T-helper 1 cell treated with Interleukin-12 subunit alpha and Interleukin-12 subunit beta and Interleukin-4 antibody, amounts not matched to agents 30 μg/mL and 1 μg/mL, for 36 hours (primary cell): Measurements from ENCODE around the gene RNF113B.

Source experiments
- H3K27ac Mint-ChIP-seq: one replicate; pipeline ENCODE4 v1.8.0; 2021; ENCODE audit warnings: mild to moderate bottlenecking, mixed read lengths
- H3K27me3 Mint-ChIP-seq: one replicate; pipeline ENCODE4 v1.8.0; 2021; ENCODE audit warnings: low read depth, mixed read lengths
- H3K36me3 Mint-ChIP-seq: one replicate; pipeline ENCODE4 v1.8.0; 2021; ENCODE audit warnings: low read depth, mixed read lengths
- H3K4me1 Mint-ChIP-seq: one replicate; pipeline ENCODE4 v1.8.0; 2021; ENCODE audit warnings: low read depth, mixed read lengths
- H3K4me3 Mint-ChIP-seq: one replicate; pipeline ENCODE4 v1.8.0; 2021; ENCODE audit warnings: mild to moderate bottlenecking, moderate library complexity, mixed read lengths
- H3K9me3 Mint-ChIP-seq: one replicate; pipeline ENCODE4 v1.8.0; 2021; ENCODE audit warnings: mixed read lengths

The RNF113B gene

DNA sequence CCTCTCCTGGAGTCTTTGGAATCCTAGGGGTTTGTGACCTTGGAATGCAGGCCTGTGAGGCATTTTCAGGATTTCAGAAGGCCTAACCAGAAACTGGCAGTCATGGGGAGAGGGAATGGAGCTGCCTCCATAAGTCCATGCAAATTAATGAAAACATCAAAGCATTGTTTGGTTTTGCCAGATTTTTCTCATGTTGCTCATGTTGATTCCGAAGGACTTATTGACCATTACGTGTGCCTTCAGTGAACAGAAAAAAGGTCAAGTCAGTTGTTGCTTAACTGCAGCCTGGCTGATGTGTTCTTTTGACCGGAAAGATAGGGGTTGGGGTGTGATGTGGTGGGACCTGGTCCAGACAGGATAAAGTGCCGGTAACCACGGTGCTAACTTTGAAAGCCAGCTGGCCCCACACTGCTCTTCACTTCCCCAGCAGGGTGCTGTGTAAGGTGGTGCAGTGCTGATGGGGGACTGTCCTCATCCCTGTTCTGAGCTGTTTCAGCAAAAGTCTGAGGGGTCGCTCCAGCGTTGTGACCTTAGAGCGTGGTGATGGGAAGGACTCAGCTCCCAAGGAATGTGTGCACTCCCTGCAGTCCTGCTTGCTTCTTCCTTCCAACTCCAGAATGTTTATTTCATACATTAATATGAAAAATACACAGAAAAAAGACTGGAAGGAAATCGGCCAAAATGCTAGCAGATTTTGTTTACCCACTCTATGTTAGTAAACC is 3.5 kb downstream of the RNF113B start:
- H3K9me3 Mint-ChIP-seq: no peaks in the 10 kb centered on the region
- no peak overlapping the region for H3K4me3 Mint-ChIP-seq
- peaks cover 11% of the 10 kb centered on the region for H3K27me3 Mint-ChIP-seq
- H3K36me3 Mint-ChIP-seq: no peaks in the 10 kb centered on the region
- H3K27ac Mint-ChIP-seq: no peak overlapping the region
- no peaks in the 10 kb centered on the region for H3K4me1 Mint-ChIP-seq

DNA sequence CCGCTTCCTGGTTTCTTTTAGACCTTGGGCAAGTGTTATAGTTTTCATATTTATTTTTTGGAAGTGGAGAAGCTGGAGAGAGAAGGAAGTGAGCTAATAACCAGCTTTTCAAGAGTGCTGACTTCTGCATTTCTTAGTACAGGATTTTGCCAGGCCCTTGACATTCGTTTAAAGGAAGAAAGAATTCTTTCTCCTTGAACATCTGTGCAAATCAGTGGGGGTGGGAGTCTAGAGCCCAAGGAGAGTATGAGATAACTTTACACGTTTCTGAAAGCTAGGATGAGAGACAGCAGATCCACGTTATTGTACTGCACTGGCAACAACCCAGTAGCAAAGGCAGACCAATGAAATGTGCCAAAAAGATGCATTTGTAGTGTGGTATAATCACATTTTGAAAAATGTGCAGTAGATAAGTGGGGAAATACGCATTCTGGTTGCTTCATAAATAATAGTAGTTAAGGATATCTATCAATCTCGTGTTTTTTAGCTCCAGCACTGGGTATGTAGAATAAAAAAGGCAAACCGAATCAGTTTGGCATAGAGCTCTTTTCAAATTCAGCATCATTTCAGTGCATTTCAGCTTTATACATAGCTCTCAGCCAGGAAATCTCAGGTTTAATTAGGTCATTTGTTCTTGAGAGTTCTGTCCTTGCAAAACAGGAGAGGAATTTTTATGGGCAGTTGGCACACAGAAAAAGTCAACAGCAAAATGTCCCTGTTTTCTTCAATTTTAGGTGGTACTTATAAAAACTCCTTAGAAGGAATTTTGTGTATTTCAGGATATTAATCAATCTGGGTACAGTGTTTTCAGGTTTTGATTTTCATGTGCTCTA is 4.3 kb downstream of the RNF113B start:
- Mint-ChIP-seq H3K36me3 (no peaks in the 10 kb centered on the region), H3K9me3 (no peaks in the 10 kb centered on the region), H3K4me1 (no peaks in the 10 kb centered on the region), H3K4me3 (no peak overlapping the region), H3K27me3 (peaks cover 11% of the 10 kb centered on the region), H3K27ac (no peak overlapping the region)

DNA sequence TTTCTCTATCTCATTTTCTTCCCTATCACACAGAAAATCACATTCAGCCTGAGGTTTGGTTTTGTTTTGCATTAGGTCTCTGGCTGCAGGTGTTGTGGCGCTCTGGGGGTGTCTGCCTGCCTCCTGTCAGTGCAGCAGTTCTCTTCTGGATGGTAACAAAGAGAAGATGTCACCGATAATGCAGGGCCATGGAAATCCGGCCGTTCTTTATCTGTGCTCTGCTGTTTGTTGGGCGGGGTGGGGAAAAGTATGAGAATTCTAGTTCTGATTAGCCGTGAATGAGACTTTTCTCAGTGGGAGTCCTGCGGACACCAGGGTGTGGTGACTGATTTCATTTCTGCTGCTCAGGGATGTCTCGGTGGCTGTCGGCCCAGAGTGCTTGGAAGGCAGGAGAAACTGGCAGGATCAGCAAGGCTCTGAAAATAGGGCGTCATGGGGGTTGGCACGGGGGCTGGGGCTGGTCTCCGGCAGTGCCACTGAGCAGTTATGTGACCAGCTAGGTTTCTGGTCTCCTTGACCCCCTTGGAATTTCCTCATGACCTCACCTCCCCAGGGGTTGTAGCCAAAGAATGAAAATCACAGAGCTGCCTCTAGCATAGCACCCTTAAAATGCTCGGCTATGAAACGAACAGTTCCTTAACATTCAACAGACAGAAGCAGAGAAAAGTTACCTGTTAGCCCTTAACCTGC is 5.0 kb downstream of the RNF113B start:
- Mint-ChIP-seq H3K27me3 (peaks cover 11% of the 10 kb centered on the region), H3K36me3 (no peaks in the 10 kb centered on the region), H3K4me3 (no peak overlapping the region), H3K4me1 (no peaks in the 10 kb centered on the region), H3K9me3 (no peaks in the 10 kb centered on the region), H3K27ac (no peak overlapping the region)

DNA sequence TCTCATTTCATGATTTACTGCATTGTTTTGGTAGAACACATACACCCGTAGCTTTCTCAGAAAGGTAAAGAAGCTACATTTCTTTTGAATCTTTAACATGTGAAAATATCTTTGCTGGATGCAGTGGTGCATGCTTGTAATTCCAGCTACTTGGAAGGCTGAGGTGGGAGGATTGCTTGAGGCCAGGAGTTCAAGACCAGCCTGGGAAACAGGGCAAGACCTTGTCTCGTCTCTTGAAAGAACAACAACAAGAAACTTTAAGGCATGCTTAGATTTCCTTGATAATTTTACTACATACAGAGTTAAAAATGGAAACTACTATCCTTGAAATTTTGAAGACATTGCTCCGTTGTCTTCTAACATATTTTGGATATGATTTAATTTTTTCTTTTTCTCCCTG is 7.7 kb downstream of the RNF113B start:
- Mint-ChIP-seq H3K27me3 (peaks cover 11% of the 10 kb centered on the region), H3K4me1 (no peaks in the 10 kb centered on the region)

DNA sequence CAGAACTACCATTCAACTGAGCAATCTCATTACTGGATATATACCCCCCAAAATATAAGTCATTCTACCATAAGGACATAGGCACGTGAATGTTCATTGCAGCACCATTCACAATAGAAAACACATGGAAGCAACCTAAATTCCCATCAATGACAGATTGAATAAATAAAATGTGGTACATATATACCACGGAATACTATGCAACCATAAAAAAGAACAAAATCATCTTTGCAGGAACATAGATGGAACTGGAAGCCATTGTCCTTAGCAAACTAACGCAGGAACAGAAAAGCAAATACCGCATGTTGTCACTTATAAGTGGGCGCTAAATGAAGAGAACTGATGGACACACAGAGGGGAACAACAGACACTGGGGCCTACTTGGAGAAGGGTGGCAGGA is 14.1 kb downstream of the RNF113B start:
- Mint-ChIP-seq H3K4me1 (no peaks in the 10 kb centered on the region), H3K9me3 (no peaks in the 10 kb centered on the region), H3K27me3 (no peaks in the 10 kb centered on the region), H3K27ac (no peak overlapping the region), H3K4me3 (no peak overlapping the region), H3K36me3 (no peaks in the 10 kb centered on the region)

More for the DNA sequence above, 7.7 kb downstream of the RNF113B start:
- Mint-ChIP-seq H3K36me3 (no peaks in the 10 kb centered on the region), H3K4me3 (no peak overlapping the region), H3K27ac (no peak overlapping the region), H3K9me3 (no peaks in the 10 kb centered on the region)

DNA sequence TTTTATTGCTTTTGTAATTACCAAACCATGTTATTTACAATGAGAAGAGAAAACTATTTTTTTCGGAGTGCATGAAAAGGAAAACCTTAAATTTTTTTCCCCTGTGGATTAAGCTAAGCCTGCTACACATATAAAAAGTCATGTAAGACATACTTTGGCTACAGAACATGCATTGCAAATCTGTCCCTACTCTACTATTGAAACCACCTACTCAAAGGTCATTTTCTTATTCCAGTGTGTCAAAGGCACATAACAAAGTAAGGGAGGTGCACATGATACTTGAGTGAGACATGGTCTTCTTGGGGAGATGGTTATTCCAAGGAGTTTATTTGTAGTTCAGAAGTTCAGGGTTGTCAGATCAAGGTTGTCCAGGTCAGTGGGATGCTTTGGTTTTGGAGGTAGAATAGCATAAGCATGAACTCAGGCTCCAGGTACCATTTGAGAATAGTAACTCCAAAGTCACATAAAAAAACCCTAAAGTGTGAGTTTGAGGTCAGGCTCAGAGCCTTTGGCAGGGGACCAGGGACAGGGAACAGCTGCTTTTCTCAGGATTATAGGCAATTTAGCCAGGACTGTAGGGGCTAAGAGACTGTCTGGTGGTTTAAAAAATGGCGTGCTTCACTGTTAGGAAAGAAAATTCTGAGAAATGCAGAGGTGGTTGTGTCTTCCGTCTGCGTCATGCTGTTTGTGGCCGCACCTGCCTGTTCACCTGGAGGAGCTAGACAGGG is 18.7 kb downstream of the RNF113B start:
- Mint-ChIP-seq H3K36me3 (no peaks in the 10 kb centered on the region), H3K27me3 (no peaks in the 10 kb centered on the region), H3K27ac (no peak overlapping the region), H3K4me1 (no peaks in the 10 kb centered on the region), H3K4me3 (no peak overlapping the region), H3K9me3 (no peaks in the 10 kb centered on the region)

DNA sequence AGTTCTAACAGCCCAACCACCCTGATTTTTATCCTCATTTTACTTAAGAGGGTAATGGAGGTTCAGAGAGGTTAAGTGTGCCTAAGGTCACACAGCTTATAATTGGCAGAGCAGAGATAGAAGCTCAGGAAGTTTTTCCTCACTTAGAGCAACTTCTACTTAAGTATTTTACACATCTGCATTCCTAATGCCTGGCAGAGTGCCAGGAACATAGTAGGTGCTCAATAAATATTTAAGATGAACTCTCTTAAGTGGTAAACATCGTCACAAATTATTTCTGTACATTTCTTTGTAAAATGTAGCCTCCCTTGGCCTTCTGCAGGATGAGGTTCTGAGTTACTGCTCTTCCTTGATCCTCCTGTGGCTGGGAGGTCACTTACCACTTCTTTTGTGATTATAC is 19.5 kb downstream of the RNF113B start:
- Mint-ChIP-seq H3K4me3 (no peak overlapping the region), H3K9me3 (no peaks in the 10 kb centered on the region)

DNA sequence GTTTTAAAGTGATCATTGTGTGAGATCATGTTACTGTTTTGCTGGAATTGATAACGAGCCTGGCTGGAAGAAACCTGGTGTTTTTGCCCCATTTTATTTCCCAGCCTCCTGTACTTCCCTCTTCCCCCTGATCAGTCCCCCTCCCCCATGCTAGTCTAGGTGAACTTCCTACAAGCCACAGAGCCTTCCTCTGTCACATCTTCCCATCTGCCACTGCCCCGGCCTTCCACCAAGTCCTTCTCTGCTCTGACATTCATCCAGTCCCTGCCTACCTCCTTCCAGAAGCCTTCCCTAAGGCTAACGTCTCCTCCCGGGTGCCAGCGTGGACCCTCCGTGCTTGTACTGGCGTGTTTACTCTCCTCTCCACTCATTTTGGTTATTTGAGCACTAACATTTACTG is 19.9 kb downstream of the RNF113B start:
- Mint-ChIP-seq H3K9me3 (no peaks in the 10 kb centered on the region), H3K4me3 (no peak overlapping the region), H3K27me3 (no peaks in the 10 kb centered on the region), H3K27ac (no peak overlapping the region), H3K36me3 (no peaks in the 10 kb centered on the region), H3K4me1 (no peaks in the 10 kb centered on the region)

More for the DNA sequence above, 19.5 kb downstream of the RNF113B start:
- Mint-ChIP-seq H3K27me3 (no peaks in the 10 kb centered on the region), H3K27ac (no peak overlapping the region), H3K4me1 (no peaks in the 10 kb centered on the region), H3K36me3 (no peaks in the 10 kb centered on the region)

DNA sequence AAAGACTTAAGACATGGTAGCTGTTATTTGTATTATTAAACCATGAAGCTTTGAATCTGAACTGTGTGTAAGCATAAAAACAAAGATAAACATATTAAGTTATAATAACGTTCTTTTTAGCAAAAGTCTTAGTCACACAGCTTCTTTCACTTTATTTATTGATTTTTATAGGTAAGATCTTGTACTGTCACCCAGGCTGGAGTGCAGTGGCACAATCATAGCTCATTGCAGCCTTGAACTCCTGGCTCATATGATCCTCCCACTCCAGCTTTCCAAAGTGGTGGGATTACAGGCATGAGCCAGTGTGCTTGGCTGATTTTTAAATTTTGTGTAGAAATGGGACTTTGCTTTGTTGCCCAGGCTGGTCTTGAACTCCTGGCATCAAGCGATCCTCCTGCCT is 20.8 kb downstream of the RNF113B start:
- Mint-ChIP-seq H3K27ac (no peak overlapping the region), H3K4me3 (no peak overlapping the region), H3K36me3 (no peaks in the 10 kb centered on the region), H3K27me3 (peaks cover 2% of the 10 kb centered on the region), H3K4me1 (no peaks in the 10 kb centered on the region), H3K9me3 (no peaks in the 10 kb centered on the region)

DNA sequence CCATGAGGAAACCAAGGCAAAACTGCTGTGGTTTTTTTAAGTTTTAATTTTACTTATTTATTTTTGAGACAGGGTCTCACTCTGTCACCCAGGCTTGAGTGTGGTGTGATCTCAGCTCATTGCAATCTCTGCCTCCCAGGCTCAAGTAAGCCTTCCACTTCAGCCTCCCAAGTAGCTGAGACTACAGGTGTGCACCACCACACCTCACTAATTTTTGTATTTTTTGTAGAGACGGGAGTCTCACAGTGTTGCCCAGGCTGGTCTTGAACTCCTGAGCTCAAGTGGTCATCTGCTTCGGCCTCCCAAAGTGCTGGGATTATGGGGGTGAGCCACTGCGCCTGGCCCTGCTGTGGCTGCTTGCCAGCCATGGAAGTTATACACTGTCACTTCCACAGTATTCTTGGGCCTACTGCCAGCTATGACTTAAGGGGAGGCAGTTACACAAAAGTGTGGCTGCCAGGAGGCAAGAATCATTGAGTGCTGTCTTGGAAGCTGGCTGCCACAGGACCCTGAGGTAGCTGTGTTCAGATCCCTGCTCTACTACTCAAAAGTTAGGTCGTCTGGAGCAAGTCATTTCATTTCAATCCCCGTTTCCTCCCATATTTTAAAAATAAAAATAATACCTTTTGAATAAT is 21.5 kb downstream of the RNF113B start:
- Mint-ChIP-seq H3K27ac (no peak overlapping the region), H3K4me3 (no peak overlapping the region), H3K27me3 (peaks cover 5% of the 10 kb centered on the region), H3K36me3 (no peaks in the 10 kb centered on the region), H3K4me1 (no peaks in the 10 kb centered on the region), H3K9me3 (no peaks in the 10 kb centered on the region)

DNA sequence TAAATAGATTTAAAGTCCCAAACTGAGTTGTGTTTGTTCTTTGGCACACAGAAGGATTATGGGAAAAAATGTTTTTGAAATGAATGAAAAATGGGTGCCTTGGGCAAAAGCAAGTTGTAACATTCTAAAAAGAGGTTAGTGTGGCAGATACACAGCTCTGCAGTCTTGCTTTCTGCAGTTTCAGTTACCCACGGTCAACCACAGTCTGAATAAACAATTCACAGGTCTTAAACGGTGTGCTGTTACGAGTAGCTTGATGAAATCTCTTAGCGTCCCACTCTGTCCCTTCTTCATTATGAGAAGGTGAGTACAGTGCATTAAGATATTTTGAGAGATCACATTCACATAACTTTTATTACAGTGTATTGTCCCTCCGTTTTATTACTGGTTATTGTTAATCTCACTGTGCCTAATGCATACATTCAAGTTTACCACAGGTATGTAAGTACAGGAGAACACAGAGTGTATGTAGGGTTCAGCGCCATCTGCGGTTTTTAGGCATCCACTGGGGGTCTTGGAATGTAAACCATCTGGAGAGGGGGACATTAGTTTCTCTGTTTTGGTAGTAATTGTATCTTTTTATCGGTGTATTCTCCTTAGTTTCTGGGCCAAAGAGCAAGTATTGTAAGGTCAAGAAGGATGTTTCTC is 26.1 kb downstream of the RNF113B start:
- Mint-ChIP-seq H3K9me3 (no peaks in the 10 kb centered on the region), H3K4me3 (no peak overlapping the region), H3K4me1 (no peaks in the 10 kb centered on the region), H3K27me3 (peaks cover 29% of the 10 kb centered on the region), H3K36me3 (no peaks in the 10 kb centered on the region), H3K27ac (no peak overlapping the region)

DNA sequence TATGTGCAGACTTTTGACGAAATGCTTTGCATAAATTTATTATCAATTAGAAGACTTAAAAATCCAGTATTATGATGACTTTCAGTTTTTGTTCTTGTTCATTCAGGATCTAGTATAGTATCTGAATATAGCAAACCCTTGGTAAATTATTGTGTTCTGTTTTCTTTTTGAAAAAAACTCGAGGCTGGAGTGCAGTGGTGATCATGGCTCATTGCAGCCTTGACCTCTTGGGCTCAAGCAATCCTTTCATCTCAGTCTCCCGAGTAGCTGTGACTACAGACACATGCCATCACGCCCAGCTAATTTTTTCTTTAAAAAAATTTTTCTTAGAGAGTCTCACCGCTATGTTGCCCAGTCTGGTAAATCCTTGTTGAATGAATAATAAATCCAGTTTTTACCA is 29.5 kb downstream of the RNF113B start:
- no peaks in the 10 kb centered on the region for H3K9me3 Mint-ChIP-seq
- peaks cover 6% of the 10 kb centered on the region for H3K4me1 Mint-ChIP-seq
- H3K27ac Mint-ChIP-seq: no peak overlapping the region
- H3K27me3 Mint-ChIP-seq: peaks cover 54% of the 10 kb centered on the region
- H3K4me3 Mint-ChIP-seq: no peak overlapping the region
- H3K36me3 Mint-ChIP-seq: no peaks in the 10 kb centered on the region

DNA sequence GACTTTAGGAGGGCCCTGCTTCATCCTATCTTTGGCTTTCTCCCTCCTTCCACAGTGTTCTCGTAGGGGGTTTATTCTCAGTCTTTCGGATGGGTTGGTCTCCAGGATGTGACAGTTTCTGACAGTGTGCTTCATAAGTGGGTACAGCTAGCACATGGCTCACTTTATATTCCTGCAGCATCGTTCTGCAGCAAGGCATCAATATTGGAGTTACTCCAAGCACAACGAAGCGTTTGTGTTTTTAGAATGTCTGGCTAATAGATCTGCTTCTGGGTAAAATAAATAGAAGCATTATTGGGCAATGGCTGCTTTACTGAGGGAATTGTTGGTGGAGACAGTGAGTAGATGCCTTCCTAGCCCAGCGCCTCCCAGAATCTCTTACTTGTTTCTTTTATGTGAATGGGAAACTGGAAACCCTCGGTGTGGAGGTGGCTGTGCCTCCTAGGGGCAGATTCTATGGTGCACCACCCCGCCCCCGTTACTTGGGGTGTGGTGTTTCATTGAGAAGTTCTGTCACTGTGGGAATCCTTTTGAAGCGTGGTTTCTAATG is 32.2 kb downstream of the RNF113B start:
- Mint-ChIP-seq H3K4me3 (no peak overlapping the region), H3K4me1 (peaks cover 9% of the 10 kb centered on the region), H3K27ac (no peak overlapping the region), H3K9me3 (no peaks in the 10 kb centered on the region), H3K27me3 (peaks cover 73% of the 10 kb centered on the region), H3K36me3 (no peaks in the 10 kb centered on the region)
